Prostate gland (tissue), 2 donors: Measurements from ENCODE around the gene HTR3B. TPM values are rescaled to one million over a fixed set of nuclear protein-coding genes. Genes with fewer than 3 reads are reported as not detected.

ENCODE experiments used
- DNase-seq: peaks from one replicate; pipeline ENCODE4 v3.0.0-alpha.2; 2019; ENCODE audit warnings: low spot score
- H3K27ac ChIP-seq, 2 donors: fragments of 200-600 bp; sonication (generic); 2 replicates each; pipeline ENCODE4 v1.5.1; 2017 to 2019
- H3K27me3 ChIP-seq: fragments of 200-600 bp; sonication (generic); replicated peaks from 2 replicates; pipeline ENCODE4 v1.5.1; 2019; ENCODE audit not compliant: insufficient read depth
- H3K36me3 ChIP-seq, 2 donors: fragments of 200-600 bp; sonication (generic); 1 replicate in 1 of 2; 2 replicates in 1 of 2; pipeline versions ENCODE4 v1.5.1 to v1.8.1; 2017 to 2019
- H3K4me1 ChIP-seq: fragments of 200-600 bp; sonication (generic); replicated peaks from 2 replicates; pipeline ENCODE4 v1.5.1; 2019
- H3K4me3 ChIP-seq, 2 donors: fragments of 200-600 bp; sonication (generic); 2 replicates each; pipeline ENCODE4 v1.5.1; 2017 to 2019
- H3K9me3 ChIP-seq: fragments of 200-600 bp; sonication (generic); 2 replicates; pipeline ENCODE4 v1.5.1; 2017
- CTCF ChIP-seq, 4 experiments: fragments of 200-600 bp in 2 of 4; fragments of 450-650 bp in 2 of 4; sonication (generic) in 2 of 4; IDR thresholded peaks; 1 replicate in 3 of 4; 2 replicates in 1 of 4; pipeline ENCODE4 v1.5.1; 2016 to 2019; ENCODE audit warnings: antibody characterized with exemption in 4 of 4, mild to moderate bottlenecking in 2 of 4, moderate library complexity in 2 of 4
- POLR2A ChIP-seq: fragments of 450-650 bp; IDR thresholded peaks from one replicate; pipeline ENCODE4 v1.6.1; 2016; ENCODE audit warnings: antibody characterized with exemption, mild to moderate bottlenecking
- POLR2AphosphoS5 ChIP-seq: sonication (generic); formaldehyde crosslinking; IDR thresholded peaks from one replicate; pipeline ENCODE4 v1.6.1; 2017; ENCODE audit warnings: antibody characterized with exemption
- WGBS: methylation state at CpG from one replicate; pipeline ENCODE4 v1.1.5; 2018; 5-methylcytosine and 5-hydroxymethylcytosine counted together
- intact Hi-C: fragments of 100-400 bp; cut with DNase I; formaldehyde crosslinking; loops from one replicate; pipeline ENCODE4 v1.14.2; 2022
- total RNA-seq, 2 donors: library from RNA; depleted of rRNA; stranded (reverse); fragments of >200 nt; gene quantifications; one replicate each; pipeline ENCODE4 v1.1.0, GENCODE V29; 2016

Gene HTR3B
- total RNA-seq, 2 donors from 2014 or later = not detected

GRCh38 chr11:113881856-113882255 lies 22.7 kb upstream of the HTR3B start:
- 79% methylated on average over 1 of the region's 1 CpG for WGBS

GRCh38 chr11:113884361-113884836 lies 20.2 kb upstream of the HTR3B start:
- TF ChIP-seq POLR2A (no peak), CTCF (IDR thresholded peaks at IDR 0.05) (no peak), POLR2AphosphoS5 (no peak)
- intact Hi-C loops = no loop called here
- Histone ChIP-seq H3K27me3 (no peaks in the 10 kb centered on the region), H3K4me1 (no peaks in the 10 kb centered on the region), H3K9me3 (no peaks in the 10 kb centered on the region), H3K27ac (no peak overlapping the region), H3K4me3 (no peak overlapping the region), H3K36me3 (no peaks in the 10 kb centered on the region)
- 75% methylated on average over 7 of the region's 7 CpGs for WGBS
- DNase-seq = no peak

More at GRCh38 chr11:113881856-113882255, 22.7 kb upstream of the HTR3B start:
- Histone ChIP-seq H3K27me3 (no peaks in the 10 kb centered on the region), H3K4me3 (no peak overlapping the region), H3K27ac (no peak overlapping the region), H3K4me1 (no peaks in the 10 kb centered on the region), H3K9me3 (no peaks in the 10 kb centered on the region), H3K36me3 (no peaks in the 10 kb centered on the region)
- intact Hi-C loops = no loop called here
- TF ChIP-seq POLR2A (no peak), POLR2AphosphoS5 (no peak), CTCF (IDR thresholded peaks at IDR 0.05) (no peak)
- no peak for DNase-seq

DNA sequence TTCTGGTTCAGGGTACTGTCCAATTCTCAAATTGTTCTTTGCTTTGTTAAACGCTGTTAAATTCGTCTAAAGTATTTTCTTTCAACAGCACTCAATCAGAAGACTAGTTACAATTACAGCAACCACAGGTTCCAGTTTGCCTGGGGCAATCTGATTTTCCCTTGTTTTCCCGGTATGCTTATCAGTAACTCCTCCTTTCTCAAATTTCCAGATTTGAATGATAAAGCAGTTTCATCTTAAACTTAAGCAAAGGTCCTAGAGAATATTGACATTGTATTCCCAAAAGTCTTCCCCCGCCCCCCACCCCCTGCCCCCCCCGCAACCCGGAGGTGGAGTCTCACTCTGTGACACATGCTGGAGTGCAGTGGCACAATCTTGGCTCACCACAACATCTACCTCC lies 18.7 kb upstream of the HTR3B start:
- H3K27ac ChIP-seq = no peak overlapping the region
- intact Hi-C loops = no loop called here
- TF ChIP-seq CTCF (IDR thresholded peaks at IDR 0.05) (no peak), POLR2A (no peak), POLR2AphosphoS5 (no peak)
- no peaks in the 10 kb centered on the region for H3K27me3 ChIP-seq
- H3K4me3 ChIP-seq = no peak overlapping the region
- DNase-seq = no peak
- WGBS = 34% methylated on average over 6 of the region's 6 CpGs
- H3K9me3 ChIP-seq = no peaks in the 10 kb centered on the region
- H3K36me3 ChIP-seq = no peaks in the 10 kb centered on the region
- no peaks in the 10 kb centered on the region for H3K4me1 ChIP-seq

- no peaks in the 10 kb centered on the region for H3K27me3 ChIP-seq
- H3K4me3 ChIP-seq = no peak overlapping the region
- no peaks in the 10 kb centered on the region for H3K9me3 ChIP-seq
- no peak for DNase-seq
- no peaks in the 10 kb centered on the region for H3K4me1 ChIP-seq
- H3K27ac ChIP-seq = no peak overlapping the region
- intact Hi-C loops = no loop called here
- H3K36me3 ChIP-seq = no peaks in the 10 kb centered on the region
- TF ChIP-seq POLR2A (no peak), POLR2AphosphoS5 (no peak), CTCF (IDR thresholded peaks at IDR 0.05) (no peak)
Measured at GRCh38 chr11:113888848-113889247, 15.7 kb upstream of the HTR3B start.

- Histone ChIP-seq H3K27ac (no peak overlapping the region), H3K4me1 (no peaks in the 10 kb centered on the region), H3K27me3 (no peaks in the 10 kb centered on the region), H3K4me3 (no peak overlapping the region), H3K9me3 (no peaks in the 10 kb centered on the region), H3K36me3 (no peaks in the 10 kb centered on the region)
- DNase-seq = no peak
- 77% methylated on average over 9 of the region's 9 CpGs for WGBS
- intact Hi-C loops = no loop called here
- no peak for TF ChIP-seq CTCF (IDR thresholded peaks at IDR 0.05)
- no peak for TF ChIP-seq POLR2AphosphoS5
- TF ChIP-seq POLR2A = no peak
Measured at GRCh38 chr11:113894421-113894996, 10.1 kb upstream of the HTR3B start.
